K562 (cell line): ENCODE measurements around the gene AKAP13. TPM values are rescaled to one million over a fixed set of nuclear protein-coding genes. Genes with fewer than 3 reads are reported as not detected.

Experiments used
- ATAC-seq: fragments of 200-7000 bp; cut with Tn5 transposase; 3 replicates; pipeline ENCODE4 v1.9.1; 2020; ENCODE audit warnings: moderate library complexity
- BruUV-seq: library from RNA; stranded (reverse); fragments of 400-500 nt; replicated peaks from 2 replicates; lab custom pipeline; 2021; lab: Mats Ljungman, UMichigan
- CTCF ChIA-PET: fragments of 300-600 bp; formaldehyde crosslinking; extraction: SDS; loops from one replicate; lab custom pipeline; 2021; ENCODE audit warnings: low intra/inter-chr PET ratio; lab: Yijun Ruan, JAX
- POLR2A ChIA-PET: fragments of 300-600, 350-650 bp; sonication (Branson Sonifier 250); formaldehyde crosslinking; extraction: SDS; loops from one replicate; lab custom pipeline; 2021; ENCODE audit warnings: antibody characterized with exemption, inconsistent platforms; lab: Yijun Ruan, JAX
- DNase-seq, 4 experiments: peaks; one replicate each; pipeline versions ENCODE4 v3.0.0 to v3.0.0-alpha.2; 2011 to 2018; ENCODE audit warnings: low spot score in 3 of 4, mixed read lengths in 3 of 4; ENCODE audit errors: extremely low read depth in 1 of 4
- FAIRE-seq: peaks from 2 replicates; lab custom pipeline; 2011; peaks lifted over from hg19 to GRCh38; lab: Jason Lieb, UNC
- H2AFZ ChIP-seq: 2 replicates; pipeline ENCODE4 v1.6.0; 2011; ENCODE audit warnings: low read depth, low read length, control low read depth, inconsistent platforms
- H3K27ac ChIP-seq: fragments of 200-600 bp; 3 replicates; pipeline ENCODE4 v1.8.0; 2011; ENCODE audit warnings: low read depth, mild to moderate bottlenecking, control low read depth, inconsistent platforms, low read length, moderate library complexity, mixed read lengths; ENCODE audit errors: extremely low read depth
- H3K27me3 ChIP-seq, 2 experiments: fragments of 300-600 bp in 1 of 2; 2 replicates in 1 of 2; 3 replicates in 1 of 2; pipeline versions ENCODE4 v1.6.0 to v1.8.0; 2011; ENCODE audit warnings: inconsistent platforms in 2 of 2, low read length in 2 of 2, mild to moderate bottlenecking in 1 of 2, mixed read lengths in 1 of 2, moderate library complexity in 1 of 2; ENCODE audit not compliant: control insufficient read depth in 2 of 2, insufficient read depth in 2 of 2
- H3K36me3 ChIP-seq: fragments of 300-600 bp; 3 replicates; pipeline ENCODE4 v1.8.0; 2011; ENCODE audit warnings: mild to moderate bottlenecking, low read length, inconsistent platforms; ENCODE audit not compliant: control insufficient read depth, insufficient read depth
- H3K4me1 ChIP-seq, 2 experiments: fragments of 200-600 bp in 1 of 2; replicated peaks in 1 of 2; 2 replicates in 1 of 2; 3 replicates in 1 of 2; pipeline versions ENCODE4 v1.5.1 to v1.8.0; 2011; ENCODE audit warnings: inconsistent platforms in 2 of 2, low read length in 2 of 2, mild to moderate bottlenecking in 1 of 2, mixed read lengths in 1 of 2, moderate library complexity in 1 of 2; ENCODE audit not compliant: control insufficient read depth in 2 of 2, insufficient read depth in 2 of 2
- H3K4me2 ChIP-seq: 2 replicates; pipeline ENCODE4 v1.6.1; 2011; ENCODE audit warnings: low read length, control low read depth, inconsistent platforms, mixed read lengths; ENCODE audit not compliant: insufficient read depth
- H3K4me3 ChIP-seq: fragments of 200-600 bp; sonication (generic), shearing (Covaris generic); 2 replicates; pipeline ENCODE4 v1.5.1; 2016; ENCODE audit warnings: control low read depth, inconsistent platforms
- H3K79me2 ChIP-seq: fragments of 200-600 bp; 3 replicates; pipeline ENCODE4 v1.8.0; 2011; ENCODE audit warnings: low read length, inconsistent platforms; ENCODE audit not compliant: control insufficient read depth, insufficient read depth
- H3K9ac ChIP-seq, 2 experiments: 2 replicates each; pipeline versions ENCODE4 v1.6.0 to v1.6.1; 2011; ENCODE audit warnings: low read depth in 2 of 2, low read length in 2 of 2, control low read depth in 1 of 2, inconsistent platforms in 1 of 2, mild to moderate bottlenecking in 1 of 2, mixed read lengths in 1 of 2; ENCODE audit not compliant: insufficient read depth in 1 of 2
- H3K9me1 ChIP-seq: one replicate; pipeline ENCODE4 v1.6.0; 2011; ENCODE audit warnings: inconsistent platforms, mild to moderate bottlenecking, low read length, moderate library complexity; ENCODE audit not compliant: control insufficient read depth, insufficient read depth
- H3K9me3 ChIP-seq: replicated peaks from 2 replicates; pipeline ENCODE4 v1.5.1; 2011; ENCODE audit warnings: low read depth, low read length, inconsistent platforms; ENCODE audit not compliant: control insufficient read depth, insufficient read depth
- H4K20me1 ChIP-seq: replicated peaks from 2 replicates; pipeline ENCODE4 v1.6.1; 2011; ENCODE audit warnings: low read length, inconsistent platforms, mixed read lengths; ENCODE audit not compliant: control insufficient read depth, insufficient read depth
- CBFA2T2 ChIP-seq: fragments of 450-650 bp; conservative IDR thresholded peaks from 2 replicates; pipeline ENCODE4 v1.6.1; 2017; ENCODE audit warnings: mild to moderate bottlenecking
- ELK1 ChIP-seq: sonication (generic); formaldehyde crosslinking; IDR thresholded peaks from 2 replicates; pipeline ENCODE4 v1.8.1; 2022; ENCODE audit warnings: missing genetic modification reagents
- ERF ChIP-seq: fragments of 450-650 bp; formaldehyde crosslinking; IDR thresholded peaks from 2 replicates; pipeline ENCODE4 v1.4.0; 2020; ENCODE audit warnings: mild to moderate bottlenecking, mixed read lengths
- ETS1 ChIP-seq: conservative IDR thresholded peaks from 2 replicates; pipeline ENCODE4 v1.6.1; 2011; ENCODE audit warnings: low read depth, mild to moderate bottlenecking, low read length; ENCODE audit not compliant: control insufficient read depth
- HINFP ChIP-seq: fragments of 450-650 bp; conservative IDR thresholded peaks from 2 replicates; pipeline ENCODE4 v1.6.1; 2016; ENCODE audit warnings: missing genetic modification characterization, low read depth, mild to moderate bottlenecking, control low read depth, missing compliant biosample characterization
- HLTF ChIP-seq: fragments of 450-650 bp; IDR thresholded peaks from 2 replicates; pipeline ENCODE4 v1.6.1; 2016
- KDM4B ChIP-seq, 2 experiments: fragments of 450-650 bp in 1 of 2; sonication (generic) in 1 of 2; IDR thresholded peaks; 2 replicates each; pipeline ENCODE4 v1.6.1; 2016 to 2017; ENCODE audit warnings: borderline replicate concordance in 2 of 2, antibody characterized with exemption in 1 of 2, low read depth in 1 of 2, mild to moderate bottlenecking in 1 of 2
- MAX ChIP-seq: sonication (generic); formaldehyde crosslinking; IDR thresholded peaks from 2 replicates; pipeline ENCODE4 v1.9.0; 2022; ENCODE audit warnings: mild to moderate bottlenecking, missing genetic modification reagents
- MEF2D ChIP-seq: conservative IDR thresholded peaks from 2 replicates; pipeline ENCODE4 v1.6.1; 2016; ENCODE audit warnings: low read depth, missing genetic modification characterization, missing compliant biosample characterization
- NBN ChIP-seq: fragments of 450-650 bp; IDR thresholded peaks from 2 replicates; pipeline ENCODE4 v1.6.1; 2016; ENCODE audit warnings: low read depth, mild to moderate bottlenecking
- PHTF2 ChIP-seq: fragments of 250-450 bp; sonication (Bioruptor Pico); IDR thresholded peaks from 2 replicates; pipeline ENCODE4 v1.5.0; 2021; ENCODE audit warnings: mild to moderate bottlenecking
- SMARCB1 ChIP-seq: IDR thresholded peaks from 2 replicates; pipeline ENCODE4 v1.6.1; 2011; ENCODE audit warnings: improper control_type of control experiment, low read depth; ENCODE audit not compliant: insufficient read length
- YBX1 ChIP-seq: fragments of 450-650 bp; IDR thresholded peaks from 2 replicates; pipeline ENCODE4 v1.7.1; 2016; ENCODE audit warnings: mild to moderate bottlenecking
- ZBTB12 ChIP-seq: fragments of 250-450 bp; sonication (Bioruptor Pico); IDR thresholded peaks from 2 replicates; pipeline ENCODE4 v1.4.0; 2020
- ZBTB26 ChIP-seq: fragments of 450-650 bp; formaldehyde crosslinking; IDR thresholded peaks from 2 replicates; pipeline ENCODE4 v1.4.0; 2022; ENCODE audit warnings: missing genetic modification characterization
- ZNF263 ChIP-seq: sonication (generic); formaldehyde crosslinking; IDR thresholded peaks from 2 replicates; pipeline ENCODE4 v1.8.0; 2022; ENCODE audit warnings: mild to moderate bottlenecking, missing genetic modification reagents, borderline replicate concordance
- WGBS: fragments of 100-300 bp; shearing (Covaris generic); methylation state at CpG from one replicate; pipeline ENCODE4 v1.1.6; 2016; ENCODE audit warnings: low coverage, mixed read lengths; ENCODE audit not compliant: insufficient coverage; ENCODE audit errors: missing lambda C conversion rate; 5-methylcytosine and 5-hydroxymethylcytosine counted together
- in situ Hi-C: fragments of 300-500 bp; cut with MboI; formaldehyde crosslinking; loops from 4 replicates; pipeline ENCODE4 v1.15.0; 2018; ENCODE audit warnings: inconsistent platforms, mixed read lengths
- intact Hi-C: fragments of 100-400 bp; cut with micrococcal nuclease; formaldehyde crosslinking; loops from 2 replicates; pipeline ENCODE4 v1.14.2; 2022
- polyA plus RNA-seq, 8 experiments: library from polyadenylated mRNA; depleted of rRNA in 4 of 8; stranded (reverse) in 5 of 8; unstranded in 3 of 8; fragments of >200 nt; fragmentation: Nextera tagmentation in 2 of 8; fragmentation: Illumina TruSeq in 1 of 8; extraction: Ambion mirVana in 2 of 8; extraction: Trizol in 1 of 8; gene quantifications; 2 replicates each; pipeline versions ENCODE4 v1.2.1 to v1.2.3, GENCODE V29; 2011 to 2014; ENCODE audit warnings: inconsistent platforms in 1 of 8, missing spikeins in 1 of 8
- total RNA-seq, 7 experiments: library from RNA; depleted of rRNA in 6 of 7; stranded (reverse); fragments of >200 nt in 6 of 7; fragmentation: Illumina TruSeq in 2 of 7; extraction: Trizol in 2 of 7; gene quantifications; 2 replicates each; pipeline versions ENCODE4 v1.2.1 to v1.2.3, GENCODE V29; 2011 to 2021; ENCODE audit warnings: low replicate concordance in 1 of 7

The AKAP13 gene
- total and polyA plus RNA-seq, 9 of the 15 experiments (the other 6 are each of a cell fraction or from before 2014, with no cell fraction given): 0.03 to 1.7 (median 0.42) TPM

- no TSS peak for BruUV-seq
- POLR2A ChIA-PET: no interaction called here
Measured at GRCh38 chr15:85600001-85600400, 219.6 kb downstream of the AKAP13 start.

More at GRCh38 chr15:85600001-85600400, 219.6 kb downstream of the AKAP13 start:
- DNase-seq (no peak), FAIRE-seq (no peak)
- H3K4me3 ChIP-seq: no peak overlapping the region
- CTCF ChIA-PET: no interaction called here
- no peaks in the 10 kb centered on the region for H3K27me3 ChIP-seq
- no peaks in the 10 kb centered on the region for H3K4me1 ChIP-seq
- H4K20me1 ChIP-seq: no peaks in the 10 kb centered on the region
- in situ Hi-C loops: no loop called here
- TF ChIP-seq MEF2D (tag) (no peak), ETS1 (no peak), YBX1 (no peak), ERF (CRISPR knock-in tag) (no peak), HLTF (no peak), KDM4B (IDR thresholded peaks at IDR 0.05; ENCODE audit: borderline replicate concordance in 2 of 2, low read depth in 1 of 2) (no peak), ZBTB12 (no peak), CBFA2T2 (no peak), ZNF263 (CRISPR knock-in tag) (no peak), MAX (CRISPR knock-in tag) (no peak), HINFP (no peak), PHTF2 (no peak), ZBTB26 (CRISPR knock-in tag) (no peak), NBN (no peak), ELK1 (no peak), SMARCB1 (no peak)
- TF ChIP-seq, all 486 proteins: peak for 0
- Histone ChIP-seq H2AFZ (no peak overlapping the region), H3K79me2 (no peaks in the 10 kb centered on the region), H3K4me2 (no peak overlapping the region), H3K27ac (no peak overlapping the region), H3K9ac (no peak overlapping the region), H3K9me3 (no peaks in the 10 kb centered on the region), H3K9me1 (no peaks in the 10 kb centered on the region), H3K36me3 (no peaks in the 10 kb centered on the region)
- intact Hi-C loops: no loop called here
- no peak for ATAC-seq
- 0% methylated on average over 2 of the region's 2 CpGs for WGBS
